Transverse colon (tissue), 4 donors: ENCODE measurements around the gene RGS7. TPM values are rescaled to one million over a fixed set of nuclear protein-coding genes. Genes with fewer than 3 reads are reported as not detected.

ENCODE experiments used
- small RNA-seq, 4 donors: library from RNA; depleted of rRNA; stranded (forward); fragments of <200 nt; gene quantifications; one replicate each; pipeline ENCODE3, GENCODE V24; 2016
- total RNA-seq, 4 donors: library from RNA; depleted of rRNA; stranded (reverse); fragments of >200 nt; gene quantifications; one replicate each; pipeline ENCODE4 v1.1.0, GENCODE V29; 2016

Gene RGS7
- total RNA-seq, 4 donors from 2014 or later, result 1.5 to 2.0 TPM; not detected in 2

Small RNA genes within 50 kb of the gene (small RNA-seq; reads per million reads assigned to genes)
- 0 reads per million in 4 donors for gene MIR3123

Other genes with a start within 250 kb of the RGS7 start
- gene FH, start 162.6 kb upstream of the RGS7 start, total RNA-seq, result 10 to 100 TPM; 21.7 to 83.8 (median 42.0) TPM
- gene KMO, start 175.2 kb upstream of the RGS7 start, total RNA-seq, result 1 to 10 TPM in 1 of 4 donors, under 1 TPM in 1, not detected in 2; under 0.01 to 2.5 TPM